GM12878 (cell line): ENCODE results near the gene ACSS1. TPM values are rescaled to one million over a fixed set of nuclear protein-coding genes. Genes with fewer than 3 reads are reported as not detected.

ENCODE experiments used
- ATF3 ChIP-seq: IDR thresholded peaks from 2 replicates; pipeline ENCODE4 v1.6.1; 2011; ENCODE audit warnings: low read depth, mild to moderate bottlenecking, low read length, moderate library complexity, borderline replicate concordance; ENCODE audit errors: extremely low read depth
- CHD2 ChIP-seq: IDR thresholded peaks from 2 replicates; pipeline ENCODE4 v1.6.1; 2011; ENCODE audit warnings: low read depth, low read length, improper control_type of control experiment, borderline replicate concordance
- CTCF ChIP-seq, 3 experiments: IDR thresholded peaks in 2 of 3; conservative IDR thresholded peaks in 1 of 3; 2 replicates each; pipeline ENCODE4 v1.5.1; 2011; ENCODE audit warnings: low read depth in 3 of 3, low read length in 3 of 3, mild to moderate bottlenecking in 3 of 3, control low read depth in 2 of 3, moderate library complexity in 2 of 3, inconsistent platforms in 1 of 3, mixed read lengths in 1 of 3; ENCODE audit not compliant: control insufficient read depth in 2 of 3, insufficient read depth in 1 of 3; ENCODE audit errors: extremely low read depth in 1 of 3
- E2F8 ChIP-seq: fragments of 450-650 bp; IDR thresholded peaks from 2 replicates; pipeline ENCODE4 v1.6.1; 2018; ENCODE audit warnings: mild to moderate bottlenecking, low read depth, moderate library complexity; ENCODE audit not compliant: partially characterized antibody
- GABPA ChIP-seq: IDR thresholded peaks from 2 replicates; pipeline ENCODE4 v1.6.1; 2014; ENCODE audit warnings: antibody characterized with exemption, low read depth, mild to moderate bottlenecking, inconsistent platforms
- MEF2B ChIP-seq: fragments of 450-650 bp; IDR thresholded peaks from 2 replicates; pipeline ENCODE4 v1.6.1; 2018; ENCODE audit warnings: mild to moderate bottlenecking, moderate library complexity; ENCODE audit not compliant: partially characterized antibody, poor library complexity, severe bottlenecking
- NFYA ChIP-seq: IDR thresholded peaks from 2 replicates; pipeline ENCODE4 v1.6.1; 2011; ENCODE audit warnings: low read depth, mild to moderate bottlenecking, low read length, improper control_type of control experiment, borderline replicate concordance
- SUPT20H ChIP-seq: IDR thresholded peaks from 2 replicates; pipeline ENCODE4 v1.6.1; 2011; ENCODE audit warnings: low read depth, mild to moderate bottlenecking, low read length, moderate library complexity, borderline replicate concordance; ENCODE audit not compliant: control insufficient read depth
- polyA plus RNA-seq, 11 experiments: library from polyadenylated mRNA; depleted of rRNA in 4 of 11; unstranded in 6 of 11; stranded (reverse) in 5 of 11; fragments of >200 nt; fragmentation: Nextera tagmentation in 4 of 11; fragmentation: Illumina TruSeq in 1 of 11; extraction: Ambion mirVana in 4 of 11; extraction: Trizol in 1 of 11; gene quantifications; 1 replicate in 1 of 11; 2 replicates in 10 of 11; pipeline versions ENCODE4 v1.2.1 to v1.2.3, GENCODE V29; 2011 to 2016; ENCODE audit warnings: inconsistent platforms in 2 of 11, missing spikeins in 2 of 11, low read depth in 1 of 11
- total RNA-seq, 4 experiments: library from RNA; depleted of rRNA in 3 of 4; stranded (reverse); fragments of >200 nt in 3 of 4; fragmentation: Illumina TruSeq in 1 of 4; extraction: Trizol in 1 of 4; gene quantifications; 2 replicates each; pipeline versions ENCODE4 v1.2.1 to v1.2.3, GENCODE V29; 2013 to 2021

The ACSS1 gene
- total and polyA plus RNA-seq, 10 of the 15 experiments (the other 5 are each of a cell fraction or from before 2014, with no cell fraction given), result 1.3 to 44.9 (median 31.1) TPM

GRCh38 chr20:24977336-24977735 lies 80.6 kb downstream of the ACSS1 start (continued):
- no peak for TF ChIP-seq SUPT20H
- no peak for TF ChIP-seq CTCF (IDR thresholded peaks at IDR 0.05 in 2 of 3, conservative IDR thresholded peaks at IDR 0.05 in 1 of 3; ENCODE audit: control insufficient read depth in 2 of 3, extremely low read depth in 1 of 3, insufficient read depth in 1 of 3, low read depth in 3 of 3, low read length in 3 of 3)
- no peak for TF ChIP-seq NFYA
- no peak for TF ChIP-seq MEF2B
- no peak for TF ChIP-seq E2F8
- TF ChIP-seq ATF3, result no peak
- no peak for TF ChIP-seq GABPA
- no peak for TF ChIP-seq CHD2
